H1 (cell line): ENCODE data around the gene H2AZ2.

Experiments
- ATF3 ChIP-seq: IDR thresholded peaks from 2 replicates; pipeline ENCODE4 v1.6.1; 2011; ENCODE audit warnings: low read depth, mild to moderate bottlenecking, low read length; ENCODE audit not compliant: insufficient read depth
- BCL11A ChIP-seq, 2 experiments: IDR thresholded peaks; one replicate each; pipeline ENCODE4 v1.6.1; 2011; ENCODE audit warnings: low read depth in 2 of 2, low read length in 2 of 2, mild to moderate bottlenecking in 2 of 2
- CTCF ChIP-seq, 3 experiments: IDR thresholded peaks; 1 replicate in 2 of 3; 2 replicates in 1 of 3; pipeline versions ENCODE4 v1.5.1 to v1.6.1; 2011; ENCODE audit warnings: low read length in 3 of 3, mild to moderate bottlenecking in 3 of 3, inconsistent platforms in 2 of 3, low read depth in 1 of 3, moderate library complexity in 1 of 3; ENCODE audit not compliant: insufficient read depth in 1 of 3; ENCODE audit errors: control extremely low read depth in 1 of 3
- EGR1 ChIP-seq: IDR thresholded peaks from 2 replicates; pipeline ENCODE4 v1.6.1; 2011; ENCODE audit warnings: low read depth, low read length, borderline replicate concordance
- NRF1 ChIP-seq: IDR thresholded peaks from 2 replicates; pipeline ENCODE4 v1.6.1; 2011; ENCODE audit warnings: mild to moderate bottlenecking, low read depth, low read length, improper control_type of control experiment
- PHF8 ChIP-seq: fragments of 200-600 bp; sonication (generic); conservative IDR thresholded peaks from 2 replicates; pipeline ENCODE4 v1.7.1; 2012; ENCODE audit warnings: low read depth, mild to moderate bottlenecking, inconsistent platforms, low read length, moderate library complexity
- POLR2A ChIP-seq, 2 experiments: IDR thresholded peaks; 1 replicate in 1 of 2; 2 replicates in 1 of 2; pipeline ENCODE4 v1.6.1; 2011; ENCODE audit warnings: low read depth in 2 of 2, low read length in 2 of 2, mild to moderate bottlenecking in 2 of 2; ENCODE audit errors: control extremely low read depth in 1 of 2
- RNF2 ChIP-seq: fragments of 200-900, 300-1000 bp; sonication (generic); IDR thresholded peaks from 2 replicates; pipeline ENCODE4 v1.7.1; 2016; ENCODE audit warnings: borderline replicate concordance, low read depth, mild to moderate bottlenecking, antibody characterized with exemption, low read length; ENCODE audit not compliant: poor library complexity, severe bottlenecking; ENCODE audit errors: missing control alignments
- SUZ12 ChIP-seq: fragments of 200-600 bp; sonication (generic); IDR thresholded peaks from 2 replicates; pipeline ENCODE4 v1.6.1; 2012; ENCODE audit warnings: mild to moderate bottlenecking, inconsistent platforms, low read length, moderate library complexity, mixed read lengths
- TAF1 ChIP-seq: IDR thresholded peaks from 2 replicates; pipeline ENCODE4 v1.6.1; 2011; ENCODE audit warnings: mild to moderate bottlenecking, low read depth, low read length
- TCF12 ChIP-seq: IDR thresholded peaks from 2 replicates; pipeline ENCODE4 v1.6.1; 2011; ENCODE audit warnings: low read depth, mild to moderate bottlenecking, low read length
- TEAD4 ChIP-seq: IDR thresholded peaks from 2 replicates; pipeline ENCODE4 v1.6.1; 2012; ENCODE audit warnings: low read depth, low read length, inconsistent platforms, mixed read lengths
- USF2 ChIP-seq: IDR thresholded peaks from 2 replicates; pipeline ENCODE4 v1.6.1; 2011; ENCODE audit warnings: low read length, improper control_type of control experiment
- ZNF274 ChIP-seq: IDR thresholded peaks from 2 replicates; pipeline ENCODE4 v1.7.0; 2012; ENCODE audit warnings: low read length, borderline replicate concordance; ENCODE audit errors: extremely low read depth

GRCh38 chr7:44897309-44897708 lies 49.4 kb upstream of the H2AZ2 start:
- TF ChIP-seq PHF8 (no peak), POLR2A (IDR thresholded peaks at IDR 0.05; ENCODE audit: control extremely low read depth in 1 of 2, low read depth in 2 of 2, low read length in 2 of 2) (no peak), CTCF (IDR thresholded peaks at IDR 0.05; ENCODE audit: control extremely low read depth in 1 of 3, insufficient read depth in 1 of 3, low read depth in 1 of 3, low read length in 3 of 3) (no peak), ZNF274 (no peak), TEAD4 (no peak), TAF1 (no peak), TCF12 (no peak), SUZ12 (no peak), USF2 (no peak), EGR1 (no peak), NRF1 (no peak), RNF2 (no peak), BCL11A (IDR thresholded peaks at IDR 0.05; ENCODE audit: low read depth in 2 of 2, low read length in 2 of 2) (no peak), ATF3 (no peak)
